Ramos (cell line): ENCODE data around the gene TMEM174.
"Not testable (repeated sequence)": the region's sequence is repeated elsewhere in the genome, so short reads cannot be mapped to it uniquely, and the experiment has no call there.

ENCODE experiments used
- in situ Hi-C: fragments of 300-500 bp; cut with MboI; formaldehyde crosslinking; loops from one replicate; pipeline ENCODE4 v1.14.3; 2022; ENCODE audit warnings: low sequenced_read_pairs; ENCODE audit not compliant: unreplicated experiment

The TMEM174 gene

DNA sequence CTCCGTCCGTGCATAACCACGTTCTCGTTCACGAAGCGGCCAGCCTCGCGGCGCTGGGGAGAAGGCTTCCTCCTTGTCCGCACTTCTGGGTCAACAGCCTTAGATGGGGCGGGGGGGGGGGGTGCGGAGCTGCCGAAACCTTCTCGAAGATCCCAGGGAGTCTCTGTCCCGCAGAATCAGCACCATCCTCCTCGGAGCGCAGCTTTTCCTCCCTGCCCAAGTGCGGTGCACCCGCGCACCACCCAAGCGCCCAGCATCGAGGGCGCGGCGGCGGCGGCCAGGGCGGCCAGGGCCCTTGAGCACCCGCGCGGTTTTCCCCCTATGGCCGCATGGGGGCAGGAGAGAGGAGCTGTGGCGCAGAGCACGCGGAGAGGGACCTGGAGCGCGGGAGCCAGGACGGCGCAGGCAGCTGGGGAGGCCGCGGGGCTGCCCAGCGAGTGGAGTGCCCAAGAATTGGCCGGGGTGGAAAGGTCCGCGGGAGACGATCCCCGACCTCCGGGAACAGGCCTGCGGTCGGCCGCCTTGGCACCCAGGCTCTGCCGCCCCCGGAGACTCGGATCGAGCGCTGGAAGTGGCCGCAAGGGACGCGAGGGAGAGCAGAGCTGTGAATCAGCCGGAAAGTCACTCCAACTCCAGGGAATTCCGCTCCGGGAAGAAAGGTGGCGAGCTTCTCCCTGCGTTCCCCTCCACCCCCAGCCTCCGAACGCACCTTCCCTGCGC, 43.1 kb downstream of the TMEM174 start:
- in situ Hi-C loops, result no loop called here

DNA sequence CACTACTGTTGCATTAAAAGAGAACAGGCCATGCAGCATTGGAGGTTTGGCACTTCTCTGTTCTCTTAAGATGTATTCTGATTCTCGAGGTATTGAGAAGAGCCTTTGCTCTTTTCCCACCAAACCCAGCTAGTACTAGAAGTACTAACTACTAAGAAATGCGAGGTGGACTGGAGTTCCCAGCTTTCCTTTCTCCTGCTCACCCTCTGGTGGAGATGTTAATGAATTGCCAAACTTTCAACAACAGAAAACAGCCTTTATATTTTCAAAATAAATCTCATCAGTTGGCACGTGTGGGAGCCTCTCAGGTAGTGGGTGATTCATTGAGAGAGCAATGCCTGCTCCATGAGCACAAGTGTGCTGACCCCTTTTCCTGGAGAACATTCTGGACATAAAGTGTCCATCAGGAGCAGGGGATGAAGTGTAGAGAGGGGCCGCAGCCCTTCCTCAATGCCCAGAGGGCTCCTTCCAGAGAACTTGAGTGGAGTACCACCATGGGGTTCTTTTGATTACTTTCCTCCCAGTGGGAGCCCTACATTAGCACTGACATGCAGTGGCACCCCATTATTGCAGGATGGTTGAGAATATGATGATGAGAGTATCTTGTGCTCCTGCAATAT, 45.7 kb downstream of the TMEM174 start:
- in situ Hi-C loops, result no loop called here

DNA sequence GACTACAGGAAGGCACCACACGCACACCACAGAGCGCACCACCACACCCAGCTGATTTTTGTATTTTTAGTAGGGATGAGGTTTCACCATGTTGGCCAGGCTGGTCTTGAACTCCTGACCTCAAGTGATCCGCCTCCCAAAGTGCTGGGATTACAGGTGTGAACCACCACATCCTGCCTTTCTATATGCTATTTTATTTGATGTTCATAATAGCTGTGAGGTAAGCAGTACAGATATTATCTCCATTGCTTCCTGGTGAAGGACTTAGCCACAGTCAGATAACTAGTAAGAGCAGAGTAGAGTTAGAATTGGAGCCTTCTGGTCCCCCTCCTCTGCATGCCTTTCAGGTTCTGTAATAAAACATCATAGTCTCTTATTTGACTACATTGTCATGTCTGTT, 46.3 kb downstream of the TMEM174 start:
- in situ Hi-C loops, result not testable (repeated sequence)

DNA sequence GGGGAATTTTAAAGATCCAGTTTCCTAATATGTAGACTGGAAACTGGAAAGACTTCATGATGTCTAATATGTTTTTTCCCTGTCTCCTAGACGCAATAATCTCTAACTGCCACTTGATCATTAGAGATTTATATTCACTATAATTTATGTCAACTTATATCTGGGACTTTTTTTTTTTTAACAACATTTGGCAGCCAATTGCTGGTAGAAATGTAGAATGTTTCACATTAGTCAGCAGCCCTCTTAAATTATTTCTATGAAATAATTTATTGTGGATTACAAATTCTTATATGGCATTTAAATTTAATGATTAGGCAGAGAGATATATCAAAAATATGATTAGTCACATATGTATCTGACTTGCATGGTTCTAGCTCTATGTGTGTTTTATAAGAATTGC, 48.2 kb downstream of the TMEM174 start:
- in situ Hi-C loops, result no loop called here

DNA sequence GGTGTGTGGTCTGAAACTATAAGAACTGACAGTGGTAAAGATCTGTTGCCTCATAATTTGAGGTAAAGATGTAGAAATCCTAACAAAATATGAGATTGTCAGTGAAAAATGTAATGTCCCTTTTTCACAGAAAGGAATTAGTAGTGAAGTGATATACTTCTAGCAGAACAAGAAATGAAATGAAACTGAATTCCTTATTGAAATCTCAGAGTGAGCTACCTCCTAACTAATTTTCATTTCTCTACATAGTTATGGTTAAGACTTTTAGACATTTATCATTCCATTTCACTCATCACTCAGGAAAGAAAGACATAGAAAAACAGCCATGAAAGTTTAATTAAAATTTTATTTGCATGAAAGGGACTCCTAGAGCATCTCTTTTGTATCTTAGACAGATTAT, 48.7 kb downstream of the TMEM174 start:
- in situ Hi-C loops, result no loop called here

DNA sequence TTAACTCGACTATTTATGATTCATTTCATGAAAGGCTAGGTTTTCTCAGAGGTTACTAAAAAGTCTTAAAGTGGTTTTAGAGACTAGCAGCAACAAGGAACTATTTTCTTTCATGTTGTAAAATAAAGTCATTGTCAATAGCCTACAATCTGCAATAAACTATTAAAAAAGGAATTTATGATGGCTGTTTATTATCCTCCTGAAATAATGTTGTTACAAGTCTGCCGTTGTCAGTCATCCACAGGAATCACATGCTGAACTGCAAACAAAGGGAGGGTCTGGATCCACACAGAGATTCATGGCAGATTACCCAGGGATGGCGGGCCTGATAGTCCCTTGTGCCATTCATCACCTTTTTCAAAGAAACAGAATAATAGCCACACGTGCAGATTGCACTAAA, 49.2 kb downstream of the TMEM174 start:
- in situ Hi-C loops, result no loop called here
